ENCODE measurements around the gene PSMC4.

PSMC4 gene

DNA sequence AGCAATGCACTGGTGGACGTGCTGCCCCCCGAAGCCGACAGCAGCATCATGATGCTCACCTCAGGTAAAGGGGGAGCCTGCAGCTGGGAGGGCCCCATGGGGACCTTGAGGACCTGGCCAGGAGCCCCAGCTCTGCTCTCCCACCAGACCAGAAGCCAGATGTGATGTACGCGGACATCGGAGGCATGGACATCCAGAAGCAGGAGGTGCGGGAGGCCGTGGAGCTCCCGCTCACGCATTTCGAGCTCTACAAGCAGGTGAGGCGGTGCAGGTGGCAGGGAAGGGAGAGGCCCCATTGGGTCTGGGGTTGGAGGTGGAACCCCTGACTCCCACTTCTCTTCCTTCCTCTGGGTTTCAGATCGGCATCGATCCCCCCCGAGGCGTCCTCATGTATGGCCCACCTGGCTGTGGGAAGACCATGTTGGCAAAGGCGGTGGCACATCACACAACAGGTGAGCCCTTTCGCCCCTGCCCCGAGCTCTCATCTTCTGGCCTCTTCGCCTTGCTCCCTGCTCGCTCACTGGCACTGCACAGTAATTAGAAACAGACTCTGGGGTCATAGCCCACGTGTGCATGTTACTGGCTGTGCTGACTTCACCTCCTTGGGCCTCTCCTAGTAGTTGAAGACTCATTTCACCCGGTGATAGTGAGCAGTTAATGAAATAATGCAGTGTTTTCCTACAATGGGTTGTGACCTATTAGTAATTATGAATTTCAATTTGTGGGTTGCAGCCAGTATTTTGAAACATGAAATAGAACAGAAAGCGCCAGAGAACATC lies 3.6 kb downstream of the PSMC4 start:
- no peak for DNase-seq
- in situ Hi-C loops (cut with HindIII; ENCODE audit: low pct_ligation_motif_present, low pct_unique_long_range_greater_than_20kb, low sequenced_read_pairs) = no loop called here

DNA sequence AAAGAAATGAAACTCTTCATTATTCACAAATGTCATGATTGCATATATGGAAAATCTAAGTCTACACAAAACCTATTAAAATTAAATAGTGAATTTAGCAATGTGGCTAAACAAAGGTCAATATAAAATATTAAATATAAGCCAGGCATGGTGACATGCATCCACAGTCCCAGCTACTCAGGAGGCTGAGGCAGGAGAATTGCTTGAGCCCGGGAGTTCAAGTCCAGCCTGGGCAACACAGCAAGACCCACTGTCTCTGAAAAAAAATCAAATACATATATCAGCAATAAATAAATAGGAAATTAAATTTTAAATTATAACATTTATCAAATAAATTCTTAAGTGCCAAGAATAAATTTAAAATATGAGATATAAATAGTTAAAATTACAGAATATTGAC lies 11.9 kb downstream of the PSMC4 start:
- in situ Hi-C loops (cut with HindIII; ENCODE audit: low pct_ligation_motif_present, low pct_unique_long_range_greater_than_20kb, low sequenced_read_pairs) = no loop called here
- no peak for DNase-seq

DNA sequence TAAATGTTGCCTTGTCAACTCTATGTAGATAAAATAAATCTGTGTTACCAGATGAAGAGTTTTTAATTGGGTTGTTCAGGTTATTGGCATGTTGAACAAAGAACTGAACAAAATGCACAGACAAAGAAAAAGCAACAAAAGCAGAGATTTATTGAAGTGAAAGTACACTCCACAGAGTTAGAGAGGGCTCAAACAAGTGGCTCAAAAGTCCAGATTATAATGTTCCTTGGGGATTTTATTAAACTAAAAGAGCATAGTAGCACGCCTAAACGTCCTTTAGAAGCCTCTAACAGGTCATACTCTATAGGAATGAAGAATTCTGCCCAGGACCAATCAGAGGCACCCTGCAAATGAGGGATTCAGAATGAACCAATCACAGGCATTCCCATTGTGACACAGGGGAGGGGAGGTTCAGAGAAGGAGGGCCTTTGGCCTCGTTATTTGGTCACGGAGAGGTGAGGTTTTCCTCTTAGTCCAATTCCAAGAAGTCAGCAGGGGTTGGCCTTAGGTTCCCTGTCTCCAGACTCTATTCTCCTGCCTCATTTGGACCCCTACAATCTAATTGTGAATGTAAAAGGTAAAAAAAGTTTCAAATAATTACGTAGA lies 12.8 kb downstream of the PSMC4 start:
- in situ Hi-C loops (cut with HindIII; ENCODE audit: low pct_ligation_motif_present, low pct_unique_long_range_greater_than_20kb, low sequenced_read_pairs) = no loop called here
- DNase-seq = no peak

DNA sequence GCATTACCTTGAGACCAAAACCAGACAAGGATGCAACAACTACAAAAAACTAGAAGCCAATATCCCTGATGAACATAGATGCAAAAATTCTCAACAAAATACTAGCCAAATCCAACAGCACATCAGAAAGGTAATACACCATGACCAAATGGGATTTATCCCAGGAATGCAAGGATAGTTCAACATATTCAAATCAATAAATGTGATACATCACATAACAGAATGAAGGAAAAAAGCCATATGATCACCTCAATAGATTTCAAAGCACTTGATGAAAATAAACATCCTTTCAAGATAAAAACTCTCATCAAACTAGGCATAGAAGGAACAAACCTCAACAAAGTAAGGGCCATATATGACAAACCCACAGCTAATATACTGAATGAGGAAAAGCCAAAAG lies 15.7 kb downstream of the PSMC4 start:
- in situ Hi-C loops (cut with HindIII; ENCODE audit: low pct_ligation_motif_present, low pct_unique_long_range_greater_than_20kb, low sequenced_read_pairs) = no loop called here

DNA sequence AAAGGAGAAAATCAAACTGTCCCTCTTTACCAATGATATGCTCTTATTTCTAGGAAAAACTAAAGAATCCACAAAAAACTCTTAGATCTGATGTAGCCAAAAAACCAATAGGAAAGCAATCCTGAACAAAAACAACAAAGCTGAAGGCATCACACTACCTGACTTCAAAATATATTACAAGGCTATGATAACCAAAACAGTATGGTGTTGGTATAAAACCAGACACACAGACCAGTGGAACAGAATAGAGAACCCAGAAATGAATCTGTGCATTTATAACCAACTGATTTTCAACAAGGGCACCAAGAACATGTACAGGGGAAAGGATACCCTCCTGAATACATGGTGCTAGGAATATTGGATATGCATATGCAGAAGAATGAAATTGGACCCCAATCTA lies 16.2 kb downstream of the PSMC4 start:
- in situ Hi-C loops (cut with HindIII; ENCODE audit: low pct_ligation_motif_present, low pct_unique_long_range_greater_than_20kb, low sequenced_read_pairs) = no loop called here
- no peak for DNase-seq

More for the DNA sequence above, 15.7 kb downstream of the PSMC4 start:
- no peak for DNase-seq

DNA sequence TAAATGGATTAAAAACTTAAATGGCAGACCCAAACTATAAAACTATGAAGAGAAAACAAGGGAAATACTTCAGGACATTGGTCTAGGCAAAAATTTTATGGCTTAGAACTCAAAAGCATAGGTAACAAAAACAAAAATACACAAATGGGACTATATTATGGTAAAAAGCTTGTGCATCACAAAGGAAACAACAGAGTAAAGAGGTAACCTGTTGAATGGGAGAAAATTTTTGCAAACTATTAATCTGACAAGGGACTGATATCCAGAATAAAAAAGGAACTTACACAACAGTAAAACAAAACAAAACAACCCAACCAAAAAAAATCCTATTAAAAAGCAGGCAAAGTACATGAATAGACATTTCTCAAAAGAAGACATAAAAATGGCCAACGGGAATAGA lies 16.6 kb downstream of the PSMC4 start:
- in situ Hi-C loops (cut with HindIII; ENCODE audit: low pct_ligation_motif_present, low pct_unique_long_range_greater_than_20kb, low sequenced_read_pairs) = no loop called here
- no peak for DNase-seq

DNA sequence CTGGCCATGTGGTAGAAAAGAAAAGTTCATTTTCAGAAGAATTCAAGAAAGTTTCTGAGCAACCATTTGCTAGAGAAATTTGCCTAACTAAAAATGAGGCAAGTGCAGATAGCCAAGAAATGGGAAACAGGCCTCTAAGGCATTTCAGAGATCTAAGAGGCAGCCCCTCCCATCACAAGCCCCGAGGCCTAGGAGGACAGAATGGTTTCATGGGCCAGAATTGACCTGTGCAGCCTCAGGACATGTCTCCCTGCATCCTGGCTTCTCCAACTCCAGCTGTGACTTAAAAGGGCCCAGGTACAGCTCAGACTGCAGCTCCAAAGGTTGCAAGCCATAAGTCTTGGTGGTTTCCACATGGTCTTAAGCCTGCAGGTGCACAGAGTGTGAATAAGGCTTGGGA lies 22.6 kb downstream of the PSMC4 start:
- in situ Hi-C loops (cut with HindIII; ENCODE audit: low pct_ligation_motif_present, low pct_unique_long_range_greater_than_20kb, low sequenced_read_pairs) = no loop called here
- no peak for DNase-seq

DNA sequence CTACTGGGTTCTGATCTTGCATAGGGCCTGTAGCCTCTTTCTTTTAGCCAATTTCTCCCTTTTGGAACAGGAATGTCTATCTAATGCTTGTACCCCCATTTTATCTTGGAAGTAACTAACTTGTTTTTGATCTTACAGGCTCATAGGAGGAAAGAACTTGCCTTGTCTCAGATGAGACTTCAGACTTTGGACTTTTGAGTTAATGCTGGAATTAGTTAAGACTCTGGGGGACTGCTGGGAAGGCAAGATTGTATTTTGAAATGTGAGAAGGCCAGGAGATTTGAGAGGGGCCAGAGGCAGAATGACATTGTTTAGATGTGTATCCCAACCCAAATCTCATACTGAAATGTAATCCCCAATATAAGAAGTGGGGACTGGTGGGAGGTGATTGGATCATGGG lies 23.4 kb downstream of the PSMC4 start:
- DNase-seq = no peak
- in situ Hi-C loops (cut with HindIII; ENCODE audit: low pct_ligation_motif_present, low pct_unique_long_range_greater_than_20kb, low sequenced_read_pairs) = no loop called here

DNA sequence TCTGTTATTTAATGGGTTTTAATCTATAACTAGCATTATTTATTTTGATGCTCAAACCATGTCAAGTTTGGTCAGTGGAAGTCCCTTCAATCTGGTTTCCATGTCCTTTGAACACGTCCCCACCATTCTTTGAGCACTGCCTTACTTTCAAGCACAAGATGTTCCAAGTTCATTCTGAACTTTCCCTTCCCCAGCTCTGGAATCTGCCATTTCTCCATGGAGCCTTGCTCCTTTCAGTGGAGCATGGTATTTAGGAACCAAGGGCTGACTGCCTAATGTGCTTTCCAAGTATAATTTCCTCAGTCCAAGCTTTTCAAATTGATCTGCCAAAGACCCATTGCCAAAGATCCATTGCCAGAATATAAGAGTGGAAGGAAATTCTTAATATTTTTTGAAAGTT lies 24.8 kb downstream of the PSMC4 start:
- no peak for DNase-seq
- in situ Hi-C loops (cut with HindIII; ENCODE audit: low pct_ligation_motif_present, low pct_unique_long_range_greater_than_20kb, low sequenced_read_pairs) = no loop called here

DNA sequence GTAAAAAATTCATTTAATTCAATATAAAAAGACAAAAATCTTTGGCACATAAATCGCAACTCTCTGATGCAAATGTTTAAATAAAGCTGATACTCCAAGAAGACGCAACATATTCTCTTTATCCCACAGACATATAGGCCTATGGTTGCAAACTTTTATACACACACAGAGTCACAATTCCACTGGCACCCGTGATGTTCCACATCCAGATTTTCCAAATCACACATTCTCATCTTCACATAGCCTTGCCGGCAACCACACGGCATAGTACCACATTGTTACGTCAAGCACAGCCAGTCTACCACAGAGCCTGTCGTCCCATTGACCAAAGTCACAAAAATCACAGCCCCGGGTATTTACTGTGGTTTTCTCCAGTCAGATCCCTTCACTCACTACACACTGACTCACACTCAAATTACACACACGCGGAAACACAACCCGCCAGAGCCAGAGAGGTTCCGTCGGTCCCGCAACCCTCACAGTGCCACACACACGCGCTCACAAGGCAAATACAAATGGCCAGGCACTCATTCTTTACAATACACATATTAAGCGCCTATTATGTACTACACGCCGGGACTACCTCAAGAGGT lies 25.3 kb downstream of the PSMC4 start:
- in situ Hi-C loops (cut with HindIII; ENCODE audit: low pct_ligation_motif_present, low pct_unique_long_range_greater_than_20kb, low sequenced_read_pairs) = no loop called here
- DNase-seq = peak; percentile 28

DNA sequence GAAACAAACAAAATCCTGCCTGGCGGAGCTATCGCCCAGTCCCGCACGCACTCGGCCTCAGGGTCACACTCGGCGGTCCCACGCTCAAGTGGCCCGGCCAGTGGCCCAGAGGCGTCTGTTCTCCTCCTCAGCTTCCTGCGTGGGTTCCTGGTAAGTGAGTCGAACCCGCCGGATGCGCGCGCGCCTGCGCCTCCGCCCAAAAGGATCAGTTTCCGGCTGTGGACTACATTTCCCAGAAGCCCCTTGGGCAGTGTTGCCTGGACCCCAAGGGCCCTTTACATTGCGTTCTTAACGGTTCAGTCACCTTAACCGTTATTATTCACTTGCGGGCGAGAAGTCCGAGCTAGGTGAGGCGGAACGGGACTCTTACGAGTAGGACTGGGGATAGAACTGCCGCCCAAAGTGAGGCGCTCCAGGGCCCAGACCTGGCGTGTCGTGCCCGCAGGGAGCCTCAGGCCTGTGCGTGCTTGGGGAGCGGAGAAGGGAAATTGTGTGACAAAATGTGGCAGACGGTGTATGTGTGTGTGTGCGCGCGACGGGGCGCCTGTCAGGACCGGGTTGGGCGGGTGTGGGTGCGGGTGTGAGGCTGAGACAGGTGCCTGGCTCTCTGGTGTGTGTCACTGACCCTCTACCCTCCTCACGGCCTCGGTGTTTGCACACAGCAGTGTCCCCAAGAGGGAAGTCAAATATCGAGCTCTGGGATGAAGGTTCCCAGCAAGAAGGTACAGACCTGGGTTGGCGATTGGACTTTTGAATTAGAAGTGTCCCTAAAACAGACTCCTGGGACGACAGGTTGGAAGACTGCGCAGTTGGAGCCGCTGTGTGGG lies 26.1 kb downstream of the PSMC4 start, which contains the start of gene ZNF546:
Gene ZNF546, plus strand, starts transcription at position 250 of the 827 bp plus-strand sequence. CDS start 1,267 bp downstream, outside the sequence.
- DNase-seq = peak; percentile 82
- in situ Hi-C loops (cut with HindIII; ENCODE audit: low pct_ligation_motif_present, low pct_unique_long_range_greater_than_20kb, low sequenced_read_pairs) = no loop called here

DNA sequence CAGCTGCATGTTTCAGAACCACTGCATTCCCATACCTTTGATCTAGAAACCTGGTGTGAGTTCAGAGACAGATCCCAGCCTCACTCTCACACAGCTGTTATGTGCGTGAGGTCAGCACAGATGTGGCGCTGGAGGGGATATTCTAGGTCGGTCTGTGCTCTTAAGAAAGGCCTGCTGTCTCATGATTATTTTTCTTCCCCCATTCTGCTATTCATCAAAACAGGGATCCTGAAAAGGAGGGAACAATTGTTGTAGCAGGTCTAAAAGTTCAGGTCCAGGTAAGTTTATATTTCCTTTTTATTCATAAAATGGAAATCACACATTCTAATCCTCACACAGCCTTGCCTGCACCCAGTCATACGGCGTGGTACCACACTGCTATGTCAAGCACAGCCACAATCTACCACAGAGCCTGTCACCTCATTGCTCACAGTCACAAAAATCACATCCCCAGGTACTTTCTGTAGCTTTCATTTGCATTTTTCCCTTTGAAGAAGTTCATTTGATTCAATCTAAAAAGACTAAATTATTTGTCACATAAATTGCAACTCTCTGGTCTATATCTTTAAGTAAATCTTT lies 26.8 kb downstream of the PSMC4 start:
- in situ Hi-C loops (cut with HindIII; ENCODE audit: low pct_ligation_motif_present, low pct_unique_long_range_greater_than_20kb, low sequenced_read_pairs) = no loop called here
- no peak for DNase-seq

DNA sequence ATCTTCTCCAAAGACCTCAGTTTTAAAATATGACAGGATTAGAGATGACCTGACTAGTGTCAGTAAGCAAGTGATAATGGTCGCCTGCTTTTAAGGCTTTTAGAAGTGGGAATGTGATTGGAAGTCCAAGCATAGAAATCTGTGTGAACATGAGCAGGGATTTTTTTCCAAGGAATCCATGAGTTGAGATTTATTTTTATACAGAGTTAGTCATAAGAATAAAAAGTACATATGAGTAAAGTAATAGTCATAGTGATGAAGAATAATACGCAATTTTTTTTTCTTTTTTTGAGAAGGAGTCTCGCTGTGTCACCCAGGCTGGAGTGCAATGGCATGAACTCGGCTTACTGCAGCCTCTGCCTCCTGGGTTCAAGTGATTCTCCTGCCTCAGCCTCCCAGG lies 27.5 kb downstream of the PSMC4 start:
- in situ Hi-C loops (cut with HindIII; ENCODE audit: low pct_ligation_motif_present, low pct_unique_long_range_greater_than_20kb, low sequenced_read_pairs) = no loop called here
- DNase-seq = no peak

DNA sequence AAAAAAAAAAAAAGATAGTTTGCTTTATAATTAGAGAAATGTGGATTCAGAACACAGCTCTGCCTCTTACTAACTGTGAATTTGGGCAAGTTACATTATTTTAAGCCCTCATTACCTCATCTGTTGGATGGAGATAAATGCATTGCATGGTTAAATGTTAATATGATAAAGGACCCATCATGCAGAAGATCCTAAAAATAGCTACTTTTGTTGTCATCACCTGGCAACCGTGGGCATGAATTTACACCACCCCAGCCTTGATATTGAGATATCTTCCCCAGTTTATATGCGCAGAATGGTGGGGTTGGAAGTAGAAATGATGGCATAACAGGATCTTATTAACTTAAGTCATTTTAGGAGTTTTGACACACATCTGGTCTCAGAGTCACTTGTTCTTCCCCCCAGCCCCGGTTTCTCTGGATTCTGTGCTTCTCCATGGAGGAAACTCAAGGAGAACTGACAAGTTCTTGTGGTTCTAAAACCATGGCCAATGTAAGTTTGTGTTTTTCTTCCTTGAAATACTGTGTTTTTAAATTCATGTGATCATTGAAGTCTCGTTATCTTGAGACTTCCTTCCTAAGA lies 34.8 kb downstream of the PSMC4 start:
- DNase-seq = no peak
- in situ Hi-C loops (cut with HindIII; ENCODE audit: low pct_ligation_motif_present, low pct_unique_long_range_greater_than_20kb, low sequenced_read_pairs) = no loop called here

DNA sequence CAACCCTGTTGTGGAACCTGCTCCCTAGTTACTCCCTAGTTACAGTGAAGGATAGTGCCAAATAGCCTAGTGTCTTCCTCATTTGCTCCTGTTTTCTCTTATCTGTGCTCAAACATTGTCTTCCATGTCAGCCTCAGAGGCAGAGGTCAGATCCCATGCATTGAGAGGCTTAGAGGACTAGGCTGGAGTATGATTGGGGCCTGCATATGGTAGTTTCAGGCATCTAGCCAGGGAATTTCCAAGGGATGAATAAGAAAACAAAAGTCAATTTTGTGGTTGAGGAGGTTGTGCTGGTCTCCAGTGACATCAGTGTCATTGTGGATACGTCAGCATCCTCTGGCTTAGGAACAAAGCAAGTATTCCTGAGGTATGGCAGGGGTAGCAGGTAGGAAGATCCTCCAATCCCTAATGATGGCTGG lies 35.3 kb downstream of the PSMC4 start:
- peak; percentile 34 for DNase-seq
- in situ Hi-C loops (cut with HindIII; ENCODE audit: low pct_ligation_motif_present, low pct_unique_long_range_greater_than_20kb, low sequenced_read_pairs) = no loop called here

DNA sequence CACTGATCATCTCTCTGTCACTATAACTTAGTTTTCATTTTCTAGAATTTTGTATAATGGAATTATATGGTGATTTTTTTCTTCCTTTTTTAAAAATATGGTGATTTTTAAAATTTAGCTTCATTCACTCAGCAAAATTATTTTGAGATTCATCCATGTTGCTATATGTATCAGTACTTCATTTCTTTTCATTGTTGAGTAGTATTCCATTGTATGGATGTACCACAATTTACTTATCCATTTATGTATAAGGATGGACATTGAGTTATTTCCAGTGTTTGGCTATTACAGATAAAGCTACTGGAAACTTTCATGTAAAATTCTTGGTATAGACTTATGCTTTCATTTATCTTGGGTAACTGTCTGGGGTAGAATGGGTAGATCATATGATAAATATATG lies 38.7 kb downstream of the PSMC4 start:
- no peak for DNase-seq
- in situ Hi-C loops (cut with HindIII; ENCODE audit: low pct_ligation_motif_present, low pct_unique_long_range_greater_than_20kb, low sequenced_read_pairs) = no loop called here

DNA sequence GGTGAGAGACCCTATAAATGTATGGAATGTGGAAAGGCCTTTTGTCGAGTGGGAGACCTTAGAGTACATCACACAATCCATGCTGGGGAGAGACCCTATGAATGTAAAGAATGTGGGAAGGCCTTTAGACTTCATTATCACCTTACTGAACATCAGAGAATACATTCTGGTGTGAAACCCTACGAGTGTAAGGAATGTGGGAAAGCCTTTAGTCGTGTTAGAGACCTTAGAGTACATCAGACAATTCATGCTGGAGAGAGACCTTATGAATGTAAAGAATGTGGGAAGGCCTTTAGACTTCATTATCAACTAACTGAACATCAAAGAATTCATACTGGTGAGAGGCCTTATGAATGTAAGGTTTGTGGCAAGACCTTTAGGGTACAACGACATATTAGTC lies 43.0 kb downstream of the PSMC4 start:
- no peak for DNase-seq
- in situ Hi-C loops (cut with HindIII; ENCODE audit: low pct_ligation_motif_present, low pct_unique_long_range_greater_than_20kb, low sequenced_read_pairs) = no loop called here

DNA sequence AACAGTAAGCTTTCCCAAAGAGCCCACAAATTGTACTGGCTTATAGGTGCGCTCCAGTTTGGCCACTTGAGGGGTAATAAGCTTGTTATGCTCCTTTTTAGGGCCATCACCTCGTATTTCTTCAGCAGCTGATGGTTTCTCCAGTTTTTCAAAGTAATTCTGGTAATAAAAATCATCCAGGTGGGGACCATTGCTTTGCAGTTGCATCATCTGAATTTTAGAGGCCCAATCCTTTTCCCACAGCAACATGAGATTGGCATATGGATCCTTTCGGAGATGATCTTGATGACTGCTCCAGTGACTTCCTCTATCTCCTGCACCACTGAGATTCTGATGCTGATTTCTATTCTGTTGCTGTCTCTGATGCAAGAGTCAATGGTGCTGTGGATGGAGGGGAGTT lies 53.0 kb downstream of the PSMC4 start:
- in situ Hi-C loops (cut with HindIII; ENCODE audit: low pct_ligation_motif_present, low pct_unique_long_range_greater_than_20kb, low sequenced_read_pairs) = no loop called here
- DNase-seq = no peak
